Measurements from ENCODE around the gene ASTN2. TPM values are rescaled to one million over a fixed set of nuclear protein-coding genes. Genes with fewer than 3 reads are reported as not detected.

Gene ASTN2
- total RNA-seq, 5 donors from 2014 or later (not counting 1 experiment from before 2014, with no cell fraction given): 3.7 to 4.8 (median 4.4) TPM

- Histone ChIP-seq H3K27me3 (replicated peaks in 1 of 2; ENCODE audit: control insufficient read depth in 2 of 2, extremely low read depth in 1 of 2, insufficient read depth in 2 of 2, low read length in 1 of 2) (no peaks in the 10 kb centered on the region), H3K4me1 (ENCODE audit: control insufficient read depth in 1 of 2, extremely low read depth in 1 of 2, insufficient read depth in 2 of 2, low read length in 2 of 2) (no peaks in the 10 kb centered on the region), H3K27ac (ENCODE audit: low read length) (no peak overlapping the region), H3K36me3 (ENCODE audit: control insufficient read depth in 2 of 2, extremely low read depth in 1 of 2, insufficient read depth in 1 of 2, low read length in 1 of 2) (no peaks in the 10 kb centered on the region), H3K4me3 (ENCODE audit: control insufficient read depth in 1 of 2, extremely low read depth in 1 of 2, low read length in 1 of 2) (no peak overlapping the region), H3K9me3 (no peaks in the 10 kb centered on the region)
- no peak overlapping the region for H3K27ac Mint-ChIP-seq
- no peak overlapping the region for H3K4me3 Mint-ChIP-seq
- DNase-seq (no peak), ATAC-seq (replicated peaks in 1 of 4) (no peak)
- H3K4me1 Mint-ChIP-seq: no peaks in the 10 kb centered on the region
- WGBS (ENCODE audit: insufficient coverage): 66% methylated on average over 2 of the region's 2 CpGs
- no peaks in the 10 kb centered on the region for H3K36me3 Mint-ChIP-seq
- H3K27me3 Mint-ChIP-seq: no peaks in the 10 kb centered on the region
- peaks cover 0 to 13% (median 0%) of the 10 kb centered on the region in 3 donors for H3K9me3 Mint-ChIP-seq
- ChIA-PET POLR2A (no interaction called here), CTCF (no interaction called here)
These were observed 112.4 kb downstream of the ASTN2 start for GRCh38 chr9:117302487-117302886.

DNA sequence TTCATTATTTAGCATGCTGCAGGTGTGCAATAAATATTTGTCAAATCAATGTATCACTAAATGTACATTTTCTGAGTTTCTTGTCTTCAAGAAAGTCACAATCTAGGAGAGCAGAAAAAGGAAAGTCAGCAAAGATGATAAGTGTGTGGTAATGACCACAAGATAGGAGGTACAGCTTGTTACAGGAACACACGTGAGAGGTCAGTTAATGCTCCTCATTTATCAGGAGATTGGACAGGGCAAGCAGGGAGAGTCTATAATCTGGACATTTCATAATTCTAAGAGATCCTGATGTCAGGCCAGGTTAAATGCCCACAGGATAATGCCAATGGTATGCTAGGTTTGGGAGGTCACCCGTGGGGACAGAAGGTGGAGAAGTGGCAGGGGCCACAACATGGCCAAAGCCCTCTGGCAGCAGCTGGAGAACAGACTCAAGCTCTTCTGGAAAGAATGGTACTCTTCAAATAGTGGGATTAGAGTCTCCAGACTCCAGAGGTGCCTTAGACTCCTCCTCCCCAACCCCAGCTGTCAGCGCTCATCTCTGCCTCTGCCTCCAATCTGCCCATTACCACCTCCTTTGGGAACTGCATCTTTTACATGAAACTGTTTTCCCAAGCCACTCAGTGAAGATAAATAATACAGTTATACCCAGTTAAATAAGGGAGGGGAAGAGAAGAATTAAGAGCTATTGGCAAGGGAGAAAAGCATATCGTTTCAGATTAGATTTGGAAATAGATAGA, 114.3 kb downstream of the ASTN2 start:
- POLR2A ChIA-PET: no interaction called here
- Histone ChIP-seq H3K27ac (ENCODE audit: low read length) (no peak overlapping the region), H3K4me1 (ENCODE audit: control insufficient read depth in 1 of 2, extremely low read depth in 1 of 2, insufficient read depth in 2 of 2, low read length in 2 of 2) (no peaks in the 10 kb centered on the region), H3K27me3 (replicated peaks in 1 of 2; ENCODE audit: control insufficient read depth in 2 of 2, extremely low read depth in 1 of 2, insufficient read depth in 2 of 2, low read length in 1 of 2) (no peaks in the 10 kb centered on the region), H3K4me3 (ENCODE audit: control insufficient read depth in 1 of 2, extremely low read depth in 1 of 2, low read length in 1 of 2) (no peak overlapping the region), H3K36me3 (ENCODE audit: control insufficient read depth in 2 of 2, extremely low read depth in 1 of 2, insufficient read depth in 1 of 2, low read length in 1 of 2) (no peaks in the 10 kb centered on the region), H3K9me3 (no peaks in the 10 kb centered on the region)
- H3K36me3 Mint-ChIP-seq: no peaks in the 10 kb centered on the region
- no peak overlapping the region for H3K4me3 Mint-ChIP-seq
- no peaks in the 10 kb centered on the region for H3K4me1 Mint-ChIP-seq
- H3K27me3 Mint-ChIP-seq: no peaks in the 10 kb centered on the region
- CTCF ChIA-PET: no interaction called here
- ATAC-seq (replicated peaks in 1 of 4) (no peak), DNase-seq (no peak)
- peaks cover 0 to 17% (median 2%) of the 10 kb centered on the region in 3 donors for H3K9me3 Mint-ChIP-seq
- WGBS (ENCODE audit: insufficient coverage): 20% methylated on average over 1 of the region's 4 CpGs
- no peak overlapping the region for H3K27ac Mint-ChIP-seq

DNA sequence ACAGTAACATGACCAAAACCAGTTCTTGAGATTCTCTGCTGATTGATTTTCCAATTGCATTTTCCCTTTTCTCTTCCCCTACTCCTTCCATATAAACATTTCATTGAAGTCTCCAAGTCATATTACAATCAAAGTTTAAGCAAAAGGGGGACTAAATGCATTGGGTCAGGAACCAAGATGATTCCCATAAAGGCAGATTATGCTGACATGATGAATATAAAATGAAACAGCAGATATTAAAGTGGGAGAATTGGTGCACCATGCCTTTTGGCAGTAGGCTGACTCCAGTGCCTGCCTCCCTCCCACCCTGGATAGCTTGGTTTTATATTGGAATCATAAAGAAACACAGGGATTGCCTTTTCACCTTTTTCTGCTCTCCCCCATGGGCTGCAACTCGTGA, 118.4 kb downstream of the ASTN2 start:
- Histone ChIP-seq H3K9me3 (no peaks in the 10 kb centered on the region), H3K36me3 (ENCODE audit: control insufficient read depth in 2 of 2, extremely low read depth in 1 of 2, insufficient read depth in 1 of 2, low read length in 1 of 2) (no peaks in the 10 kb centered on the region), H3K27ac (ENCODE audit: low read length) (no peak overlapping the region), H3K4me1 (ENCODE audit: control insufficient read depth in 1 of 2, extremely low read depth in 1 of 2, insufficient read depth in 2 of 2, low read length in 2 of 2) (no peaks in the 10 kb centered on the region), H3K4me3 (ENCODE audit: control insufficient read depth in 1 of 2, extremely low read depth in 1 of 2, low read length in 1 of 2) (no peak overlapping the region), H3K27me3 (replicated peaks in 1 of 2; ENCODE audit: control insufficient read depth in 2 of 2, extremely low read depth in 1 of 2, insufficient read depth in 2 of 2, low read length in 1 of 2) (no peaks in the 10 kb centered on the region)
- no peak overlapping the region for H3K4me3 Mint-ChIP-seq
- H3K36me3 Mint-ChIP-seq: no peaks in the 10 kb centered on the region
- H3K27ac Mint-ChIP-seq: no peak overlapping the region
- POLR2A ChIA-PET: no interaction called here
- H3K27me3 Mint-ChIP-seq: no peaks in the 10 kb centered on the region
- ATAC-seq (replicated peaks in 1 of 4): no peak
- H3K4me1 Mint-ChIP-seq: no peaks in the 10 kb centered on the region
- H3K9me3 Mint-ChIP-seq: peaks cover 0 to 24% (median 2%) of the 10 kb centered on the region in 3 donors
- CTCF ChIA-PET: no interaction called here
- DNase-seq: no peak
- 40% methylated on average over 1 of the region's 1 CpG for WGBS (ENCODE audit: insufficient coverage)

- no peaks in the 10 kb centered on the region for H3K36me3 ChIP-seq (ENCODE audit: control insufficient read depth in 2 of 2, extremely low read depth in 1 of 2, insufficient read depth in 1 of 2, low read length in 1 of 2)
- Mint-ChIP-seq H3K27me3 (no peaks in the 10 kb centered on the region), H3K4me3 (no peak overlapping the region), H3K27ac (no peak overlapping the region), H3K36me3 (no peaks in the 10 kb centered on the region), H3K4me1 (no peaks in the 10 kb centered on the region), H3K9me3 (peaks cover 2 to 23% (median 12%) of the 10 kb centered on the region in 3 donors)
- ATAC-seq (replicated peaks in 1 of 4): no peak
- H3K4me3 ChIP-seq (ENCODE audit: control insufficient read depth in 1 of 2, extremely low read depth in 1 of 2, low read length in 1 of 2): no peak overlapping the region
- H3K27ac ChIP-seq (ENCODE audit: low read length): no peak overlapping the region
- no peaks in the 10 kb centered on the region for H3K9me3 ChIP-seq
- no peaks in the 10 kb centered on the region for H3K4me1 ChIP-seq (ENCODE audit: control insufficient read depth in 1 of 2, extremely low read depth in 1 of 2, insufficient read depth in 2 of 2, low read length in 2 of 2)
- POLR2A ChIA-PET: no interaction called here
- no peaks in the 10 kb centered on the region for H3K27me3 ChIP-seq (replicated peaks in 1 of 2; ENCODE audit: control insufficient read depth in 2 of 2, extremely low read depth in 1 of 2, insufficient read depth in 2 of 2, low read length in 1 of 2)
- CTCF ChIA-PET: no interaction called here
- WGBS (ENCODE audit: insufficient coverage): 54% methylated on average over 2 of the region's 6 CpGs
- no peak for DNase-seq
These were observed 121.4 kb downstream of the ASTN2 start for GRCh38 chr9:117293206-117294114.

GRCh38 chr9:117290856-117291622, 123.8 kb downstream of the ASTN2 start:
- H3K4me1 Mint-ChIP-seq: no peaks in the 10 kb centered on the region
- no peak overlapping the region for H3K27ac Mint-ChIP-seq
- ChIA-PET CTCF (no interaction called here), POLR2A (no interaction called here)
- Histone ChIP-seq H3K27me3 (replicated peaks in 1 of 2; ENCODE audit: control insufficient read depth in 2 of 2, extremely low read depth in 1 of 2, insufficient read depth in 2 of 2, low read length in 1 of 2) (no peaks in the 10 kb centered on the region), H3K4me3 (ENCODE audit: control insufficient read depth in 1 of 2, extremely low read depth in 1 of 2, low read length in 1 of 2) (no peak overlapping the region), H3K9me3 (no peaks in the 10 kb centered on the region), H3K4me1 (ENCODE audit: control insufficient read depth in 1 of 2, extremely low read depth in 1 of 2, insufficient read depth in 2 of 2, low read length in 2 of 2) (no peaks in the 10 kb centered on the region), H3K36me3 (ENCODE audit: control insufficient read depth in 2 of 2, extremely low read depth in 1 of 2, insufficient read depth in 1 of 2, low read length in 1 of 2) (no peaks in the 10 kb centered on the region), H3K27ac (ENCODE audit: low read length) (no peak overlapping the region)
- ATAC-seq (replicated peaks in 1 of 4) (no peak), DNase-seq (no peak)
- H3K9me3 Mint-ChIP-seq: peaks cover 0 to 18% (median 12%) of the 10 kb centered on the region in 3 donors
- no peaks in the 10 kb centered on the region for H3K36me3 Mint-ChIP-seq
- WGBS (ENCODE audit: insufficient coverage): 88% methylated on average over 9 of the region's 14 CpGs
- no peaks in the 10 kb centered on the region for H3K27me3 Mint-ChIP-seq
- no peak overlapping the region for H3K4me3 Mint-ChIP-seq

DNA sequence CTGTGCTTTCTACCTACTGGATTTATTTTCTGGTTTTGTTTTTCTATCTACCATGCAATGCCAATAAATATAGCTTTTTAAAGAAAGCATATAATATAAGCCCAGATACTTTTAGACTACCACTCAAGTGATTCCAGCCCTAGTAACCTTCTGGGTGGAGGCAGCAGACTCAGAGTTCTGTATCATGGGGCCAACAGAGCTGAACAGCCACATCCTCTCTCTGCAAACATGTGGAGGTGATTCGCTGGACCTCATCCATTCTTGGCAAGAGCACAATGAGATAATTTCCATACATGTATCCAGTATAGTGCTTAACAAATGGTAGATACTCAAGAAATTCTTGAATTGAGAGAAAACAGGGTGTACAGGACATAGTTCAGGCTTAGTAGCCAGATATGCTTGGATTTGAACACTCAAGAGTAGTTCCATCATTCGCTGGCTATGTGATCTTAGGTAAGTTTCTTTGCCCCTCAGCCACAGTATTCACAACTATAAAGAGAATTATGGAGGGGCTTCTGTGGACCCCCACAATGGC, 124.5 kb downstream of the ASTN2 start:
- ATAC-seq (replicated peaks in 1 of 4) (no peak), DNase-seq (no peak)
- Histone ChIP-seq H3K4me3 (ENCODE audit: control insufficient read depth in 1 of 2, extremely low read depth in 1 of 2, low read length in 1 of 2) (no peak overlapping the region), H3K9me3 (no peaks in the 10 kb centered on the region), H3K27ac (ENCODE audit: low read length) (no peak overlapping the region), H3K4me1 (ENCODE audit: control insufficient read depth in 1 of 2, extremely low read depth in 1 of 2, insufficient read depth in 2 of 2, low read length in 2 of 2) (no peaks in the 10 kb centered on the region), H3K27me3 (replicated peaks in 1 of 2; ENCODE audit: control insufficient read depth in 2 of 2, extremely low read depth in 1 of 2, insufficient read depth in 2 of 2, low read length in 1 of 2) (no peaks in the 10 kb centered on the region), H3K36me3 (ENCODE audit: control insufficient read depth in 2 of 2, extremely low read depth in 1 of 2, insufficient read depth in 1 of 2, low read length in 1 of 2) (no peaks in the 10 kb centered on the region)
- Mint-ChIP-seq H3K9me3 (peaks cover 0 to 13% (median 12%) of the 10 kb centered on the region in 3 donors), H3K4me1 (no peaks in the 10 kb centered on the region), H3K4me3 (no peak overlapping the region), H3K27ac (no peak overlapping the region), H3K27me3 (no peaks in the 10 kb centered on the region), H3K36me3 (no peaks in the 10 kb centered on the region)
- ChIA-PET CTCF (no interaction called here), POLR2A (no interaction called here)
- WGBS (ENCODE audit: insufficient coverage): no CpG with 5 or more reads among the region's 2 CpGs
